LNCAP (cell line): Measurements from ENCODE around the gene PROK2.

Experiments
- TF ChIP-seq, protein P1 (sequence below): fragments of 450-650 bp; IDR thresholded peaks from 2 replicates; pipeline ENCODE4 v1.5.1; 2017; ENCODE audit warnings: mild to moderate bottlenecking

PROK2 gene, protein sequence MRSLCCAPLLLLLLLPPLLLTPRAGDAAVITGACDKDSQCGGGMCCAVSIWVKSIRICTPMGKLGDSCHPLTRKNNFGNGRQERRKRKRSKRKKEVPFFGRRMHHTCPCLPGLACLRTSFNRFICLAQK

DNA sequence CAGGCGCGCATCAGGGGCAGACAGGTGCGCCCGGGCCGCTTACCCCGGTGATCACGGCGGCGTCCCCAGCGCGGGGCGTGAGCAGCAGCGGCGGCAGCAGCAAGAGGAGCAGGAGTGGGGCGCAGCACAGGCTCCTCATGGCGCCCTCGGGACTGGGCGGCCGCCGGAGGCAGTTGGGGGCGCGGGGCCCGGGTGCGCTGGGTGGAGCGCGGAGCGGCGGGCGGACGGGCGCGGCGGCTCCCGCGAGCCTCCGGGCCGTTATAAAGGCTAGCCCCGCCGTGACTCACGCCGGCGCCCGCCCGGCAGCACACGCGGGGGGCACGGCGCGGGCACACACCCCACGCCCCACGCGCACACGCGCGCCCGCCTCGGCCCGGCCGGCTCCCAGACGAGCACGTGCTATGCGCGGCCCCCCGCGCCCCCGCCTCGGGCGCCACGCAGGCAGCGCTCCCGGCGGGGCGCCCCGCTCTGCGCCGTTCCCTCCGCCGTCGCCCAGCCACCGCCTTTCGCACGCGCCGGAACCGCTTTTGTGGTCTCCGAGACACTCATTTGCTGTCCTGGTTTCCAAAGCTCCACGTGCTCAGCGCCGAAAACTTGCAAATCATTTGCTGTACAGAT, at the start of gene PROK2:
Gene PROK2 (minus strand): TSS at position 235 of the 618 bp plus-strand sequence. CDS start 96 bp downstream, at position 139.
- TF ChIP-seq, protein P1, sequence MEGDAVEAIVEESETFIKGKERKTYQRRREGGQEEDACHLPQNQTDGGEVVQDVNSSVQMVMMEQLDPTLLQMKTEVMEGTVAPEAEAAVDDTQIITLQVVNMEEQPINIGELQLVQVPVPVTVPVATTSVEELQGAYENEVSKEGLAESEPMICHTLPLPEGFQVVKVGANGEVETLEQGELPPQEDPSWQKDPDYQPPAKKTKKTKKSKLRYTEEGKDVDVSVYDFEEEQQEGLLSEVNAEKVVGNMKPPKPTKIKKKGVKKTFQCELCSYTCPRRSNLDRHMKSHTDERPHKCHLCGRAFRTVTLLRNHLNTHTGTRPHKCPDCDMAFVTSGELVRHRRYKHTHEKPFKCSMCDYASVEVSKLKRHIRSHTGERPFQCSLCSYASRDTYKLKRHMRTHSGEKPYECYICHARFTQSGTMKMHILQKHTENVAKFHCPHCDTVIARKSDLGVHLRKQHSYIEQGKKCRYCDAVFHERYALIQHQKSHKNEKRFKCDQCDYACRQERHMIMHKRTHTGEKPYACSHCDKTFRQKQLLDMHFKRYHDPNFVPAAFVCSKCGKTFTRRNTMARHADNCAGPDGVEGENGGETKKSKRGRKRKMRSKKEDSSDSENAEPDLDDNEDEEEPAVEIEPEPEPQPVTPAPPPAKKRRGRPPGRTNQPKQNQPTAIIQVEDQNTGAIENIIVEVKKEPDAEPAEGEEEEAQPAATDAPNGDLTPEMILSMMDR: no peak

DNA sequence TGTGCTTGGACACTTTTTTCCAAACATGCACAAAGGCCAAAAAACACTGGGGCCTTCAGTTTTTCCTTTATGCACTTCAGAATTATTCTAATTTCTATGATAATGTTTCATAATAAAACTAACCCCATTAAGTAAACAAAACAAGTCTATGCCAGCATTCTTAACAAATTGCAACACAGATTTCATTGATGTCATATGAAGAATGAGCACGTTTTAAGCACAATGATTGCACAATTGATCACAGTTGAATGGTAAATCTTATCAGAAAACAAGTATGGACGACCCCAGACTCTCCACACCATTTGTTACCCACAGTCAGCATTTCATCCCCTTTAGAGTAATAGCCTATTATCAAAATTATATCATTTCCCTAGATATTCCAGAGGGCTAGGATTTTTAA, 46.7 kb upstream of the PROK2 start:
- TF ChIP-seq, protein P1: no peak

DNA sequence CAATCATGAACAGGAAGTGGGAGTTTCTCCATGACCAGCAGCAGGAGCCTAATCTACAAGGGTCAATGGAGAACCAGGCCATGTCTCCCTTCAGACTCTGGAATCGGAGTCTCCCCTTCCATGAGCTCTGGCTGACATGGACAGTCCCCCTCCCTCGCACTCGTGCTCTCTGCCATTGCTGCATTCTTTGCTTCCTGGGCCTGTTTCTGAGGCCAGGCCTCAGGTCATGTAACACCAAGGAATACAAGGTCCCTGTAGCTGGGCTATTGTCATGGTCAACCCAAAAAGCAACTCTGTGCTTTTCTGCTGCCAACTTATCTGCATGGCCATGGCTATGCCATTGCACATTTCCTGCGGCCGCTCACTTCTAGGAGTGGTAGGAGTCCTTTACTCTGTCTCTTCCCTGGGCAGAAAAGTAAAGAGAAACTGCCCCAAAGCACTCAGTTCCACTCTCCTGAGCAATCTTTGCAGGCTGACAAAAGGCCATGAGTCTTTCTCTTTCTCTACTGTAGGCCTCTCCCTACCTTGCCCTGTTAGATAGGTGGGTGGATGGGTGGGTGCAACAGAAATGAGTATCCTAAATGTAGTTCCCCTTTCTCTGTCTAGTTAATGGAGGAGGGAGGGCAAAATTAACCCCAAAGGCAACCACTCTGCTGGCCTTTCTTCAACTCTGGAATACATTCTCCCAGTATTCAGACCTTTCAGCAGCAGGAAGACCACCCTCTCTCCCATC, 40.8 kb upstream of the PROK2 start:
- TF ChIP-seq, protein P1: no peak

DNA sequence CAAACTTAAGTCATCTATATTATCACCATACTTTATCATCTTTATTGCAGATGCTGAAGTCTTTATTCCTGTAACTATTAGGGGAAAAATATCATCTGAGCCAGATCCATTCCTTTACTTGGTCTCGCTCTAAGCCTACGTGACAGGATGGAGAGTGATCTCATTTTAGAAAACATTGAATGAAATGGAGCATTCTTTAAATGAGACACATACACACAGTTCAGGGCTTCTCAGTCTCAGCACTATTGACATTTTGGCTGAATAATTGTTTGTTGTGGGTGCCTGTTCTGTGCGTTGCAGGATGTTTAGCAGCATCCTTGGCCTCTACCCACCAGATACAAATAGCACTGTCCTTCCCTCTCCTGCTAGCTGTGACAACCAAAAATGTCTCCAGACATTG, 36.2 kb upstream of the PROK2 start:
- TF ChIP-seq, protein P1: no peak

DNA sequence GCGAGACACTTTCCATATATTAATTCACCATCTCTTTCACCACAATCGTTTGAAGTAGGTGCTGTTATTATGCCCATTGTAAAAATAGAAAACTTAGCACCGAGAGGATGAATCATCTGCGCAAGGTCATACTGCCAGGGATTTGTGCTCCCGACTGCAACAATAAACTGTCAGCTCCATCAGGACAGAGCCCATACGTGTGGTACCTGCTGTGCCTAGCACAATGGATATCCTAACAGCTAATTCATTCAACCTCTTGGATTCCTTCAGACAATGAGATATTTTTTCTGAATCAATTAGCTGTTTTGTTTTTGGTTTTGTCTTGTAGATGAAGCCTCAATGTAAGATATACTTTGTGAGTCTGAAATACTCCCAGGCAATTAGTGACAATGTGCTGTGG, 32.3 kb upstream of the PROK2 start:
- TF ChIP-seq, protein P1: no peak

DNA sequence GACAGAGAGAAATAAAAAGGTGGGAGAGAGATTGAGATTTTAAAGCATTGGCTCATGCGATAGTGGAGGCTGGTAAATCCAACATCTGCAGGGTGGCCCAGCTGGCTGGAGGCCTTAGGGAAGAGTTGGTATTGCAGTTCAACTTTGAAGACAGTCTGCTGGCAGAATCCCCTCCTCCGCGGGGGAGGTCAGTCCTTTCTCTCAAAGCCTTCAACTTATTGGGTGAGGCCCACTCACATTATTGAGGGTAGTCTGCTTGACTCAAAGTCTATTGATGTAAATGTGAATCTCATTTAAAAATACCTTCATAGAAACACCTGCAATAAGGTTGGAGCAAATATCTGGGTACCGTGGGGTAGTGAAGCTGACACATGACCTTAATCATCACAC, 31.8 kb upstream of the PROK2 start:
- TF ChIP-seq, protein P1: no peak

DNA sequence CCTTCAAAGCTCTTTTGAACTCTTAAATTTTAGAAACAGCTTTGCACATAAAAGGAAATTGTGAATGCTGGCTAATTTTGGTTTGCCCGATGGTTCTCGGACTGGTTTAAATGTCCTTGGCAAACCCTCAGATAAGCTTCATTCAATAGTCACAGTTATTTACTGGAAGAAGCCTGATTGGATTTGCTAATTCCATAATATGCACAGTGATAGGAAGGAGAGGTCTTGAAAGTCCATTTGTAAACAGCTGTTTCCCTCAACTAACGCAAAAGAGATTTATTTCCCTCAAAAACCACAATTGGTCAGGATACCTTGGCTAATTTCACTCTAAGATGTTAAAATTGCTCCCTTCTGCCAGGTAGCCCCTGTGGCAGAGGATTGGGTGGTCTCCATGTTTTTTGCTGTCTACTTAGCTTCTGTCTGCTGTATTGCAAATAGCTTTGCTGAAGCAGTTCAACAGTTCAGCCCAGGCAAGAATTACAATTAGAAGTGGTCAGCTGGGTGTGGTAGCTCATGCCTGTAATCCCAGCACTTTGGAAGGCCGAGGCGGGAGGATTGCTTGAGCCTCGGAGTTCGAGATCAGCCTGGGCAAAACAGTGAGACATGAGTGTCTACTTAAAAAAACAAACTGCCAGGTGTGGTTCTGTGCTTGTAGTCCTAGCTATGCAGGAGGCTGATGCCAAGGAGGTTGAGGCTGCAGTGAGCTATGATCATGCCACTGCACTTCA, 30.6 kb upstream of the PROK2 start:
- TF ChIP-seq, protein P1: no peak
